K562 (cell line): ENCODE data around the gene ADD1. TPM values are rescaled to one million over a fixed set of nuclear protein-coding genes. Genes with fewer than 3 reads are reported as not detected.
A peak's percentile ranks its signal among the peaks of the same experiment; 100 is the strongest.

Experiments
- CREB3L1 ChIP-seq: fragments of 450-650 bp; IDR thresholded peaks from 2 replicates; pipeline ENCODE4 v1.6.1; 2014; ENCODE audit warnings: low read depth, mild to moderate bottlenecking, moderate library complexity, borderline replicate concordance
- CUX1 ChIP-seq: fragments of 200-800 bp; sonication (Bioruptor generic); IDR thresholded peaks from 2 replicates; pipeline ENCODE4 v1.6.1; 2016; ENCODE audit warnings: missing genetic modification characterization, missing compliant biosample characterization
- E2F4 ChIP-seq: sonication (generic); formaldehyde crosslinking; IDR thresholded peaks from 2 replicates; pipeline ENCODE4 v1.8.0; 2022; ENCODE audit warnings: mild to moderate bottlenecking, low read depth, missing genetic modification reagents
- HDAC8 ChIP-seq: fragments of 450-650 bp; IDR thresholded peaks from 2 replicates; pipeline ENCODE4 v1.6.1; 2016; ENCODE audit warnings: mild to moderate bottlenecking, missing genetic modification characterization, moderate library complexity, missing compliant biosample characterization
- MAX ChIP-seq: sonication (generic); formaldehyde crosslinking; IDR thresholded peaks from 2 replicates; pipeline ENCODE4 v1.9.0; 2022; ENCODE audit warnings: mild to moderate bottlenecking, missing genetic modification reagents
- MEF2A ChIP-seq: IDR thresholded peaks from 2 replicates; pipeline ENCODE4 v1.6.1; 2011; ENCODE audit warnings: low read depth, mild to moderate bottlenecking, low read length, moderate library complexity; ENCODE audit not compliant: control insufficient read depth
- MYC ChIP-seq, 2 experiments: fragments of 250-450 bp in 1 of 2; sonication (Bioruptor Pico) in 1 of 2; IDR thresholded peaks; 2 replicates each; pipeline versions ENCODE4 v1.5.1 to v1.6.1; 2012 to 2021; ENCODE audit warnings: low read depth in 2 of 2, borderline replicate concordance in 1 of 2, improper control_type of control experiment in 1 of 2, low read length in 1 of 2, mild to moderate bottlenecking in 1 of 2, moderate library complexity in 1 of 2
- NUFIP1 ChIP-seq: fragments of 450-650 bp; IDR thresholded peaks from 2 replicates; pipeline ENCODE4 v1.6.1; 2018; ENCODE audit not compliant: partially characterized antibody
- RB1 ChIP-seq: fragments of 450-650 bp; IDR thresholded peaks from 2 replicates; pipeline ENCODE4 v1.6.1; 2017; ENCODE audit warnings: low read depth, mild to moderate bottlenecking
- RHOXF2B ChIP-seq: fragments of 250-450 bp; sonication (Bioruptor Pico); conservative IDR thresholded peaks from 2 replicates; pipeline ENCODE4 v1.5.1; 2021
- TAF15 ChIP-seq: fragments of 200-400 bp; formaldehyde crosslinking; IDR thresholded peaks from 2 replicates; pipeline ENCODE4 v1.6.1; 2017; ENCODE audit warnings: mild to moderate bottlenecking, low read depth, low read length, moderate library complexity
- TCF7L2 ChIP-seq: fragments of 150-350 bp; IDR thresholded peaks from 2 replicates; pipeline ENCODE4 v1.6.1; 2016; ENCODE audit warnings: low read depth, mild to moderate bottlenecking, low read length, moderate library complexity
- THAP12 ChIP-seq: fragments of 250-450 bp; sonication (Bioruptor Pico); IDR thresholded peaks from 2 replicates; pipeline ENCODE4 v1.9.0; 2021; ENCODE audit warnings: mild to moderate bottlenecking, inconsistent platforms
- ZFP36 ChIP-seq: fragments of 150-350 bp; IDR thresholded peaks from 2 replicates; pipeline ENCODE4 v1.6.1; 2018; ENCODE audit warnings: low read length, low read depth; ENCODE audit not compliant: partially characterized antibody
- ZNF431 ChIP-seq: sonication (generic); formaldehyde crosslinking; IDR thresholded peaks from 2 replicates; pipeline ENCODE4 v1.8.0; 2022; ENCODE audit warnings: mild to moderate bottlenecking, missing genetic modification reagents
- ZNF830 ChIP-seq: fragments of 250-450 bp; sonication (Bioruptor Pico); IDR thresholded peaks from 2 replicates; pipeline ENCODE4 v1.5.0; 2021; ENCODE audit warnings: mild to moderate bottlenecking
- polyA plus RNA-seq, 8 experiments: library from polyadenylated mRNA; depleted of rRNA in 4 of 8; stranded (reverse) in 5 of 8; unstranded in 3 of 8; fragments of >200 nt; fragmentation: Nextera tagmentation in 2 of 8; fragmentation: Illumina TruSeq in 1 of 8; extraction: Ambion mirVana in 2 of 8; extraction: Trizol in 1 of 8; gene quantifications; 2 replicates each; pipeline versions ENCODE4 v1.2.1 to v1.2.3, GENCODE V29; 2011 to 2014; ENCODE audit warnings: inconsistent platforms in 1 of 8, missing spikeins in 1 of 8
- total RNA-seq, 7 experiments: library from RNA; depleted of rRNA in 6 of 7; stranded (reverse); fragments of >200 nt in 6 of 7; fragmentation: Illumina TruSeq in 2 of 7; extraction: Trizol in 2 of 7; gene quantifications; 2 replicates each; pipeline versions ENCODE4 v1.2.1 to v1.2.3, GENCODE V29; 2011 to 2021; ENCODE audit warnings: low replicate concordance in 1 of 7

ADD1 gene
- total and polyA plus RNA-seq, 9 of the 15 experiments (the other 6 are each of a cell fraction or from before 2014, with no cell fraction given), result 17.5 to 153 (median 74.0) TPM

GRCh38 chr4:2843263-2843940, at the start of gene ADD1 (continued):
- TF ChIP-seq CUX1 (CRISPR knock-in tag) (no peak), THAP12 (peak; percentile 68; the same call in 1 of the 2 replicates), TCF7L2 (0 out of 2 replicates have a peak, but pooled peaks have one; percentile 19), MAX (CRISPR knock-in tag) (no peak), RB1 (peak; percentile 35; the same call in 1 of the 2 replicates), MEF2A (no peak), NUFIP1 (no peak), RHOXF2B (CRISPR knock-in tag) (no peak), E2F4 (CRISPR knock-in tag) (no peak), MYC (IDR thresholded peaks at IDR 0.05; ENCODE audit: low read depth, low read length) (no peak), MYC (CRISPR knock-in tag; IDR thresholded peaks at IDR 0.05; ENCODE audit: borderline replicate concordance, low read depth) (peak; percentile 32; the same call in 1 of the 2 replicates), ZNF431 (0 out of 2 replicates have a peak, but pooled peaks have one; percentile 35), TAF15 (no peak), ZFP36 (no peak), CREB3L1 (0 out of 2 replicates have a peak, but pooled peaks have one; percentile 53), ZNF830 (no peak), HDAC8 (tag) (no peak)
